Neural cell (in vitro differentiated cells): ENCODE data around the gene PEX7.
"Not testable (repeated sequence)": the region's sequence is repeated elsewhere in the genome, so short reads cannot be mapped to it uniquely, and the experiment has no call there.

Experiments used
- EP300 ChIP-seq: fragments of 450-650 bp; conservative IDR thresholded peaks from 2 replicates; pipeline ENCODE4 v1.6.1; 2014; ENCODE audit warnings: antibody characterized with exemption, mild to moderate bottlenecking, moderate library complexity; ENCODE audit not compliant: poor library complexity, severe bottlenecking
- EZH2 ChIP-seq: fragments of 200-600, 300-800 bp; shearing (Covaris generic), sonication (generic); IDR thresholded peaks from 2 replicates; pipeline ENCODE4 v1.6.1; 2014; ENCODE audit warnings: antibody characterized with exemption, low read length, borderline replicate concordance, mild to moderate bottlenecking; ENCODE audit not compliant: insufficient read depth, poor library complexity, severe bottlenecking
- MXI1 ChIP-seq: fragments of 450-650 bp; conservative IDR thresholded peaks from 2 replicates; pipeline ENCODE4 v1.6.1; 2014; ENCODE audit warnings: antibody characterized with exemption, mild to moderate bottlenecking; ENCODE audit not compliant: poor library complexity, severe bottlenecking
- POLR2AphosphoS5 ChIP-seq: IDR thresholded peaks from 2 replicates; pipeline ENCODE4 v1.6.1; 2012
- RAD21 ChIP-seq: fragments of 450-650 bp; conservative IDR thresholded peaks from 2 replicates; pipeline ENCODE4 v1.6.1; 2014; ENCODE audit warnings: antibody characterized with exemption, mild to moderate bottlenecking, moderate library complexity
- SMC3 ChIP-seq: fragments of 450-650 bp; conservative IDR thresholded peaks from 2 replicates; pipeline ENCODE4 v1.6.1; 2014; ENCODE audit warnings: antibody characterized with exemption, mild to moderate bottlenecking, moderate library complexity; ENCODE audit not compliant: poor library complexity
- TAF1 ChIP-seq: IDR thresholded peaks from 2 replicates; pipeline ENCODE4 v1.6.1; 2012; ENCODE audit warnings: low read depth
- TF ChIP-seq, protein P1 (sequence below): fragments of 450-650 bp; IDR thresholded peaks from 2 replicates; pipeline ENCODE4 v1.5.1; 2014; ENCODE audit warnings: antibody characterized with exemption, mild to moderate bottlenecking, moderate library complexity; ENCODE audit not compliant: poor library complexity, severe bottlenecking
- TF ChIP-seq, protein P2 (sequence below): IDR thresholded peaks from 2 replicates; pipeline ENCODE4 v1.6.1; 2012; ENCODE audit warnings: borderline replicate concordance

DNA sequence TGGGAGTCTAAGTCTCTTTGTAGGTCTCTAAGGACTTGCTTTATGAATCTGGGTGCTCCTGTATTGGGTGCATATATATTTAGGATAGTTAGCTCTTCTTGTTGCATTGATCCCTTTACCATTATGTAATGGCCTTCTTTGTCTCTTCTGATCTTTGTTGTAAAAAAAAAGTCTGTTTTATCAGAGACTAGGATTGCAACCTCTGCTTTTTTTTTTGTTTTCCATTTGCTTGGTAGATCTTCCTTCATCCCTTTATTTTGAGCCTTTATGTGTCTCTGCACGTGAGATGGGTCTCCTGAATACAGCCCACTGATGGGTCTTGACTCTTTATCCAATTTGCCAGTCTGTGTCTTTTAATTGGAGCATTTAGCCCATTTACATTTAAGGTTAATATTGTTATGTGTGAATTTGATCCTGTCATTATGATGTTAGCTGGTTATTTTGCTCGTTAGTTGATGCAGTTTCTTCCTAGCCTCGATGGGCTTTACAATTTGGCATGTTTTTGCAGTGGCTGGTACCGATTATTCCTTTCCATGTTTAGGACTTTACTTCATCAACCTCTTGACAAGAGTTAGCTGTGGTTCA is 27.7 kb downstream of the PEX7 start:
- not testable (repeated sequence) for TF ChIP-seq EZH2, POLR2AphosphoS5, TAF1, RAD21, EP300, SMC3, MXI1
- TF ChIP-seq, protein P1, sequence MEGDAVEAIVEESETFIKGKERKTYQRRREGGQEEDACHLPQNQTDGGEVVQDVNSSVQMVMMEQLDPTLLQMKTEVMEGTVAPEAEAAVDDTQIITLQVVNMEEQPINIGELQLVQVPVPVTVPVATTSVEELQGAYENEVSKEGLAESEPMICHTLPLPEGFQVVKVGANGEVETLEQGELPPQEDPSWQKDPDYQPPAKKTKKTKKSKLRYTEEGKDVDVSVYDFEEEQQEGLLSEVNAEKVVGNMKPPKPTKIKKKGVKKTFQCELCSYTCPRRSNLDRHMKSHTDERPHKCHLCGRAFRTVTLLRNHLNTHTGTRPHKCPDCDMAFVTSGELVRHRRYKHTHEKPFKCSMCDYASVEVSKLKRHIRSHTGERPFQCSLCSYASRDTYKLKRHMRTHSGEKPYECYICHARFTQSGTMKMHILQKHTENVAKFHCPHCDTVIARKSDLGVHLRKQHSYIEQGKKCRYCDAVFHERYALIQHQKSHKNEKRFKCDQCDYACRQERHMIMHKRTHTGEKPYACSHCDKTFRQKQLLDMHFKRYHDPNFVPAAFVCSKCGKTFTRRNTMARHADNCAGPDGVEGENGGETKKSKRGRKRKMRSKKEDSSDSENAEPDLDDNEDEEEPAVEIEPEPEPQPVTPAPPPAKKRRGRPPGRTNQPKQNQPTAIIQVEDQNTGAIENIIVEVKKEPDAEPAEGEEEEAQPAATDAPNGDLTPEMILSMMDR: not testable (repeated sequence)
- TF ChIP-seq, protein P2, sequence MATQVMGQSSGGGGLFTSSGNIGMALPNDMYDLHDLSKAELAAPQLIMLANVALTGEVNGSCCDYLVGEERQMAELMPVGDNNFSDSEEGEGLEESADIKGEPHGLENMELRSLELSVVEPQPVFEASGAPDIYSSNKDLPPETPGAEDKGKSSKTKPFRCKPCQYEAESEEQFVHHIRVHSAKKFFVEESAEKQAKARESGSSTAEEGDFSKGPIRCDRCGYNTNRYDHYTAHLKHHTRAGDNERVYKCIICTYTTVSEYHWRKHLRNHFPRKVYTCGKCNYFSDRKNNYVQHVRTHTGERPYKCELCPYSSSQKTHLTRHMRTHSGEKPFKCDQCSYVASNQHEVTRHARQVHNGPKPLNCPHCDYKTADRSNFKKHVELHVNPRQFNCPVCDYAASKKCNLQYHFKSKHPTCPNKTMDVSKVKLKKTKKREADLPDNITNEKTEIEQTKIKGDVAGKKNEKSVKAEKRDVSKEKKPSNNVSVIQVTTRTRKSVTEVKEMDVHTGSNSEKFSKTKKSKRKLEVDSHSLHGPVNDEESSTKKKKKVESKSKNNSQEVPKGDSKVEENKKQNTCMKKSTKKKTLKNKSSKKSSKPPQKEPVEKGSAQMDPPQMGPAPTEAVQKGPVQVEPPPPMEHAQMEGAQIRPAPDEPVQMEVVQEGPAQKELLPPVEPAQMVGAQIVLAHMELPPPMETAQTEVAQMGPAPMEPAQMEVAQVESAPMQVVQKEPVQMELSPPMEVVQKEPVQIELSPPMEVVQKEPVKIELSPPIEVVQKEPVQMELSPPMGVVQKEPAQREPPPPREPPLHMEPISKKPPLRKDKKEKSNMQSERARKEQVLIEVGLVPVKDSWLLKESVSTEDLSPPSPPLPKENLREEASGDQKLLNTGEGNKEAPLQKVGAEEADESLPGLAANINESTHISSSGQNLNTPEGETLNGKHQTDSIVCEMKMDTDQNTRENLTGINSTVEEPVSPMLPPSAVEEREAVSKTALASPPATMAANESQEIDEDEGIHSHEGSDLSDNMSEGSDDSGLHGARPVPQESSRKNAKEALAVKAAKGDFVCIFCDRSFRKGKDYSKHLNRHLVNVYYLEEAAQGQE: not testable (repeated sequence)
